ENCODE measurements around the gene ZNF420.
"Not testable (repeated sequence)": the region's sequence is repeated elsewhere in the genome, so short reads cannot be mapped to it uniquely, and the experiment has no call there.

The ZNF420 gene

GRCh38 chr19:37077934-37078716, at the start of gene ZNF420:
Gene ZNF420, plus strand, starts transcription at chr19:37078433. Its CDS starts 10,686 bp downstream, at chr19:37089119.
- H3K4me3 ChIP-seq (ENCODE audit: low read depth, low read length) = peak within 1 kb of the TSS; percentile 71
- TF ChIP-seq CTCF (IDR thresholded peaks at IDR 0.05; ENCODE audit: borderline replicate concordance, insufficient read depth, low read depth, low read length) = no peak

- H3K4me3 ChIP-seq (ENCODE audit: low read depth, low read length) = no peak overlapping the region
- TF ChIP-seq CTCF (IDR thresholded peaks at IDR 0.05; ENCODE audit: borderline replicate concordance, insufficient read depth, low read depth, low read length) = no peak
These were observed 33.1 kb upstream of the ZNF420 start for GRCh38 chr19:37045140-37045539.

GRCh38 chr19:37055330-37055729, 22.9 kb upstream of the ZNF420 start:
- no peak for TF ChIP-seq CTCF (IDR thresholded peaks at IDR 0.05; ENCODE audit: borderline replicate concordance, insufficient read depth, low read depth, low read length)
- H3K4me3 ChIP-seq (ENCODE audit: low read depth, low read length) = no peak overlapping the region

GRCh38 chr19:37056776-37057175, 21.5 kb upstream of the ZNF420 start:
- TF ChIP-seq CTCF (IDR thresholded peaks at IDR 0.05; ENCODE audit: borderline replicate concordance, insufficient read depth, low read depth, low read length) = no peak
- no peak overlapping the region for H3K4me3 ChIP-seq (ENCODE audit: low read depth, low read length)

- no peak for TF ChIP-seq CTCF (IDR thresholded peaks at IDR 0.05; ENCODE audit: borderline replicate concordance, insufficient read depth, low read depth, low read length)
- no peak overlapping the region for H3K4me3 ChIP-seq (ENCODE audit: low read depth, low read length)
These were observed 19.1 kb upstream of the ZNF420 start for GRCh38 chr19:37059142-37059541.

GRCh38 chr19:37064886-37065285, 13.3 kb upstream of the ZNF420 start:
- H3K4me3 ChIP-seq (ENCODE audit: low read depth, low read length) = not testable (repeated sequence)

GRCh38 chr19:37074111-37074510, 4.1 kb upstream of the ZNF420 start:
- H3K4me3 ChIP-seq (ENCODE audit: low read depth, low read length) = no peak overlapping the region
- no peak for TF ChIP-seq CTCF (IDR thresholded peaks at IDR 0.05; ENCODE audit: borderline replicate concordance, insufficient read depth, low read depth, low read length)

Measured in GM12875 (cell line).